H1 (cell line): Measurements from ENCODE around the gene VSTM2B. TPM values are rescaled to one million over a fixed set of nuclear protein-coding genes. Genes with fewer than 3 reads are reported as not detected.

Source experiments
- CTCF ChIA-PET: fragments of 300-600 bp; sonication (Branson Sonifier 250); formaldehyde crosslinking; loops from one replicate; lab custom pipeline; 2021; ENCODE audit not compliant: partially characterized antibody; lab: Charles Lee
- POLR2A ChIA-PET: fragments of 300-600 bp; sonication (Branson Sonifier 250); formaldehyde crosslinking; loops from one replicate; lab custom pipeline; 2021; ENCODE audit warnings: inconsistent platforms; ENCODE audit not compliant: partially characterized antibody; lab: Charles Lee
- DNase-seq, 2 experiments: peaks; one replicate each; pipeline versions ENCODE4 v3.0.0 to v3.0.0-alpha.2; 2010 to 2022; ENCODE audit warnings: low spot score in 2 of 2, low read depth in 1 of 2, mixed read lengths in 1 of 2
- FAIRE-seq: peaks from 2 replicates; lab custom pipeline; 2011; peaks lifted over from hg19 to GRCh38; lab: Jason Lieb, UNC
- H2AFZ ChIP-seq: 2 replicates; pipeline ENCODE4 v1.8.1; 2012; ENCODE audit warnings: low read length, inconsistent platforms
- H2AK5ac ChIP-seq: 2 replicates; pipeline ENCODE4 v1.6.1; 2013; ENCODE audit warnings: low read depth, low read length
- H2BK120ac ChIP-seq: replicated peaks from 2 replicates; pipeline ENCODE3; 2013; ENCODE audit warnings: low read depth, low read length, inconsistent platforms
- H2BK12ac ChIP-seq: 2 replicates; pipeline ENCODE4 v1.6.1; 2013; ENCODE audit warnings: low read depth, low read length
- H2BK15ac ChIP-seq: 2 replicates; pipeline ENCODE4 v1.6.1; 2013; ENCODE audit warnings: low read length
- H2BK20ac ChIP-seq: 2 replicates; pipeline ENCODE4 v1.6.1; 2013; ENCODE audit warnings: low read length
- H2BK5ac ChIP-seq: 2 replicates; pipeline ENCODE4 v1.6.1; 2013; ENCODE audit warnings: low read depth, low read length
- H3K14ac ChIP-seq: 2 replicates; pipeline ENCODE4 v1.6.1; 2013; ENCODE audit warnings: inconsistent platforms; ENCODE audit not compliant: insufficient read length
- H3K18ac ChIP-seq: 2 replicates; pipeline ENCODE4 v1.6.1; 2013; ENCODE audit warnings: low read length; ENCODE audit errors: extremely low read depth
- H3K23ac ChIP-seq: 2 replicates; pipeline ENCODE4 v1.6.1; 2013; ENCODE audit warnings: inconsistent platforms; ENCODE audit not compliant: insufficient read length
- H3K23me2 ChIP-seq: 2 replicates; pipeline ENCODE4 v1.6.1; 2013; ENCODE audit warnings: low read depth, low read length
- H3K27ac ChIP-seq: 2 replicates; pipeline ENCODE4 v1.6.1; 2011; ENCODE audit warnings: low read depth, low read length, inconsistent platforms
- H3K27me3 ChIP-seq, 4 experiments: replicated peaks in 1 of 4; 1 replicate in 1 of 4; 2 replicates in 3 of 4; pipeline versions ENCODE4 v1.6.1 to v1.8.1; 2011 to 2013; ENCODE audit warnings: low read length in 3 of 4, mild to moderate bottlenecking in 3 of 4, inconsistent platforms in 2 of 4, mixed read lengths in 2 of 4, moderate library complexity in 1 of 4; ENCODE audit not compliant: control insufficient read depth in 3 of 4, insufficient read depth in 3 of 4; ENCODE audit errors: extremely low read depth in 1 of 4
- H3K36me3 ChIP-seq, 4 experiments: 2 replicates each; pipeline versions ENCODE4 v1.6.1 to v1.8.1; 2011 to 2013; ENCODE audit warnings: mild to moderate bottlenecking in 4 of 4, low read length in 3 of 4, moderate library complexity in 2 of 4, control low read depth in 1 of 4, inconsistent platforms in 1 of 4; ENCODE audit not compliant: insufficient read depth in 4 of 4, control insufficient read depth in 2 of 4
- H3K4ac ChIP-seq: replicated peaks from 2 replicates; pipeline ENCODE3; 2013; ENCODE audit warnings: low read length, low read depth, mixed read lengths, inconsistent platforms; ENCODE audit not compliant: insufficient read length
- H3K4me1 ChIP-seq, 4 experiments: replicated peaks in 1 of 4; 1 replicate in 1 of 4; 2 replicates in 3 of 4; pipeline versions ENCODE4 v1.6.1 to v1.8.1; 2011 to 2013; ENCODE audit warnings: low read length in 3 of 4, inconsistent platforms in 2 of 4, mixed read lengths in 1 of 4; ENCODE audit not compliant: insufficient read depth in 4 of 4, control insufficient read depth in 3 of 4
- H3K4me2 ChIP-seq, 2 experiments: 2 replicates each; pipeline versions ENCODE4 v1.6.1 to v1.8.1; 2011 to 2013; ENCODE audit warnings: low read depth in 2 of 2, low read length in 2 of 2, control low read depth in 1 of 2, inconsistent platforms in 1 of 2, mild to moderate bottlenecking in 1 of 2; ENCODE audit not compliant: insufficient read depth in 1 of 2
- H3K4me3 ChIP-seq, 4 experiments: fragments of 200-600, 300-600 bp in 1 of 4; sonication (generic), shearing (Covaris generic), sonication (Bioruptor Twin) in 1 of 4; 2 replicates each; pipeline versions ENCODE4 v1.5.1 to v1.8.1; 2011 to 2016; ENCODE audit warnings: low read length in 4 of 4, low read depth in 3 of 4, control low read depth in 2 of 4, inconsistent platforms in 2 of 4, mild to moderate bottlenecking in 2 of 4, mixed read lengths in 1 of 4, moderate library complexity in 1 of 4; ENCODE audit not compliant: insufficient read depth in 2 of 4; ENCODE audit errors: extremely low read depth in 1 of 4
- H3K56ac ChIP-seq: replicated peaks from 2 replicates; pipeline ENCODE3; 2013; ENCODE audit warnings: low read depth, mild to moderate bottlenecking, mixed read lengths, low read length, inconsistent platforms; ENCODE audit not compliant: insufficient read length
- H3K79me1 ChIP-seq: 2 replicates; pipeline ENCODE4 v1.6.1; 2013; ENCODE audit warnings: low read depth, low read length, control low read depth
- H3K79me2 ChIP-seq, 2 experiments: 2 replicates each; pipeline versions ENCODE4 v1.6.1 to v1.8.1; 2012 to 2013; ENCODE audit warnings: low read length in 2 of 2, mild to moderate bottlenecking in 2 of 2, inconsistent platforms in 1 of 2; ENCODE audit not compliant: insufficient read depth in 2 of 2, control insufficient read depth in 1 of 2
- H3K9ac ChIP-seq, 4 experiments: replicated peaks in 1 of 4; 1 replicate in 1 of 4; 2 replicates in 3 of 4; pipeline versions ENCODE4 v1.6.1 to v1.8.1; 2011 to 2013; ENCODE audit warnings: low read depth in 3 of 4, low read length in 3 of 4, control low read depth in 2 of 4, mild to moderate bottlenecking in 2 of 4, moderate library complexity in 2 of 4, inconsistent platforms in 1 of 4; ENCODE audit errors: extremely low read depth in 1 of 4
- H3K9me3 ChIP-seq, 2 experiments: 2 replicates each; pipeline versions ENCODE4 v1.6.1 to v1.8.1; 2012 to 2013; ENCODE audit warnings: mild to moderate bottlenecking in 2 of 2, moderate library complexity in 2 of 2, control low read depth in 1 of 2, inconsistent platforms in 1 of 2, low read depth in 1 of 2, low read length in 1 of 2, mixed read lengths in 1 of 2; ENCODE audit not compliant: insufficient read depth in 2 of 2
- H4K20me1 ChIP-seq, 2 experiments: replicated peaks in 1 of 2; 2 replicates each; pipeline versions ENCODE3 to v1.8.1; 2011 to 2013; ENCODE audit warnings: inconsistent platforms in 2 of 2, low read length in 2 of 2, mild to moderate bottlenecking in 1 of 2; ENCODE audit not compliant: insufficient read depth in 2 of 2, control insufficient read depth in 1 of 2
- H4K5ac ChIP-seq: 2 replicates; pipeline ENCODE4 v1.6.1; 2013; ENCODE audit warnings: low read length, low read depth, mixed read lengths, inconsistent platforms; ENCODE audit not compliant: insufficient read length
- H4K8ac ChIP-seq: 2 replicates; pipeline ENCODE4 v1.8.0; 2013; ENCODE audit warnings: mild to moderate bottlenecking, moderate library complexity, low read length, inconsistent platforms; ENCODE audit not compliant: insufficient read depth; ENCODE audit errors: extremely low read depth
- H4K91ac ChIP-seq: replicated peaks from 2 replicates; pipeline ENCODE3; 2013; ENCODE audit warnings: low read length, mixed read lengths, inconsistent platforms; ENCODE audit not compliant: insufficient read length
- RNF2 ChIP-seq: fragments of 200-900, 300-1000 bp; sonication (generic); IDR thresholded peaks from 2 replicates; pipeline ENCODE4 v1.7.1; 2016; ENCODE audit warnings: borderline replicate concordance, low read depth, mild to moderate bottlenecking, antibody characterized with exemption, low read length; ENCODE audit not compliant: poor library complexity, severe bottlenecking; ENCODE audit errors: missing control alignments
- WGBS, 2 experiments: shearing (Covaris generic) in 1 of 2; methylation state at CpG; one replicate each; pipeline versions ENCODE4 v1.1.6 to v1.1.7; 2013 to 2015; ENCODE audit warnings: low lambda C conversion rate in 2 of 2, mixed read lengths in 2 of 2, inconsistent platforms in 1 of 2, low coverage in 1 of 2, missing lambda C conversion rate in 1 of 2; ENCODE audit not compliant: insufficient replicate concordance in 2 of 2, insufficient coverage in 1 of 2, insufficient read length in 1 of 2; ENCODE audit errors: extremely low coverage in 1 of 2, missing lambda C conversion rate in 1 of 2; 5-methylcytosine and 5-hydroxymethylcytosine counted together
- polyA plus RNA-seq, 7 experiments: library from polyadenylated mRNA; depleted of rRNA in 3 of 7; stranded (reverse) in 5 of 7; unstranded in 2 of 7; fragments of >200 nt in 5 of 7; fragments of 200-250 nt in 2 of 7; gene quantifications; 1 replicate in 5 of 7; 2 replicates in 1 of 7; 4 replicates in 1 of 7; pipeline versions ENCODE4 v1.2.1 to v1.2.3, GENCODE V29; 2011 to 2013; ENCODE audit warnings: missing spikeins in 2 of 7, mixed read lengths in 2 of 7
- total RNA-seq: library from RNA; stranded (reverse); fragmentation: NEBNext Ultra II Directional; extraction: Animal tissue kit (Norgen Biotek cat#: 25700); gene quantifications from 2 replicates; pipeline ENCODE4 v1.2.1, GENCODE V29; 2021

VSTM2B gene
- total and polyA plus RNA-seq, 2 of the 8 experiments (the other 6 are each of a cell fraction or from before 2014, with no cell fraction given): 0.82 to 1.5 TPM

DNA sequence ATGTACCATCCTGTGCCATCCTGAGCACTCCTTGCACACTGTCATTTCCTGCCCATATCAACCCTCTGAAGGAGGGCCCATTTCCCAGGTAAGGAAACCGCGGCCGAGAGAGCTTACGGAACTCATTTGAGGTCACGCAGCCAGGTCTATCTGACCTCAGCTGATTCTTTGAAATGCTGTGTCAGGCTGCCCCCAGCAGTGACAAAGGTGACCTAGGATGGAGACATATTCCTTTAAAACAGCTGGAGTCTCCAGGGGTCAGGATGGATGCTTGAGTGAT lies 42.2 kb upstream of the VSTM2B start:
- POLR2A ChIA-PET: no interaction called here
- CTCF ChIA-PET: interaction anchor here (2.0 to 2.5 kb wide), 2 partner anchors 40 to 113 kb away, joined by 7 to 9 read pairs; no protein-coding TSS in a partner anchor
- no peak overlapping the region for H3K27ac ChIP-seq
- no peak overlapping the region for H2BK20ac ChIP-seq
- no peaks in the 10 kb centered on the region for H3K23me2 ChIP-seq
- peaks cover 0 to 8% of the 10 kb centered on the region in 2 experiments; a peak in 2 of 4 replicates for H3K9me3 ChIP-seq
- no peak overlapping the region for H4K8ac ChIP-seq
- no peak overlapping the region for H2AFZ ChIP-seq
- peaks cover 0 to 7% (median 3%) of the 10 kb centered on the region in 4 experiments; a peak in 4 of 7 replicates for H3K4me1 ChIP-seq
- H4K5ac ChIP-seq: no peak overlapping the region
- H3K79me1 ChIP-seq: no peaks in the 10 kb centered on the region
- FAIRE-seq (no peak), DNase-seq (no peak)
- no peak overlapping the region for H4K91ac ChIP-seq
- no peak overlapping the region for H2BK12ac ChIP-seq
- no peak overlapping the region for H3K23ac ChIP-seq
- no peak overlapping the region for H3K4ac ChIP-seq
- H3K36me3 ChIP-seq: no peaks in the 10 kb centered on the region
- no peaks in the 10 kb centered on the region for H4K20me1 ChIP-seq
- H2BK5ac ChIP-seq: no peak overlapping the region
- H3K4me2 ChIP-seq: no peak overlapping the region
- H3K79me2 ChIP-seq: no peaks in the 10 kb centered on the region
- no peak overlapping the region for H3K18ac ChIP-seq
- H3K56ac ChIP-seq: no peak overlapping the region
- H3K14ac ChIP-seq: no peak overlapping the region
- no peak overlapping the region for H3K9ac ChIP-seq
- H2AK5ac ChIP-seq: no peak overlapping the region
- no peak for TF ChIP-seq RNF2
- TF ChIP-seq, all 59 proteins: peak for 0
- Histone ChIP-seq H3K4me3 (no peak overlapping the region), H2BK15ac (no peak overlapping the region), H2BK120ac (no peak overlapping the region), H3K27me3 (no peaks in the 10 kb centered on the region)
- 77% methylated on average over 4 of the region's 5 CpGs; no CpG with 5 or more reads in 1 of the 2 experiments for WGBS, 2 experiments
